ENCODE data around the gene MCEMP1. TPM values are rescaled to one million over a fixed set of nuclear protein-coding genes. Genes with fewer than 3 reads are reported as not detected.
A peak's percentile ranks its signal among the peaks of the same experiment; 100 is the strongest.

Gene MCEMP1
- total and polyA plus RNA-seq, 7 donors, result 0.18 to 0.54 (median 0.28) TPM; not detected in 1

DNA sequence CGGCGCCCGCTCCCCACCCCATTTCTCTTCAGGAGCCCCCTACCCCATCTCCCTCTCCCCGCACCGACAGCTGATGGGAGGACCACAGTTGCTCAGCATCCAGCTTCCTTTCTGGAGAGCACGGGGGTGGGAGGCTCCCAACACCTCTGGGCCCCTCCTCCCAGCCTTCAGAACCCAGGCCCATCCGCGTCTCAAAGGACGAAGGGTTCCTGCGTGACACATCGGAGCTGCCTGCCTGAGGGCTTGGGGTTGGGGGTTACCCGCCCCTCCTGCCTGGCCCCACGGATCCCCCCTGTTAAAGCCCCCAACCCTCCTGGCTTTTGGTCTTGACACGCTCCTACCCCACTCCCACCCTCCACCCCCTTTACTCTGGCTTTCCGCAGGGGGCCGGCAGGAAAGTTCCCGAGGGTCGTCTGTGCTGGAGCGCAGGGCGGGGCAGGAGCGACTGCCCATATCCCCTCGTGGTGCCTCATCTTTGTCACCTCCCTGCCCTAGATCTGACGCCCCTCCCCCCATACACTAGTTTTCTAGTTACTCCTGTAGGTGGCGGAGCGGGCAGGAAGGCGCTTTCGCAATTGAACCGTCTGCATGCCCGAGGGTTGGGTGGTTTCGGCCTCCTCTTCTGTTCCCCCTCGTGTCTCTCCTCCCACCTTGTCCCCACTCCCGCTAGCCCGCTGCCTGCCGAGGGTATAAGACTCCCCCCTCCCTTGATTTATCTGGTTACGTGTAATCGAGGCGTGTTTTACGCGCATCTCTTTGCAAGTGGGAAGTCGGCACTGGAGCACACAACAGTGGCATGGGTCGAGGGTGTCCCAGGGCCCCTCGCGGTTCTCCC, 4.7 kb downstream of the MCEMP1 start:
- TF ChIP-seq, protein P1, sequence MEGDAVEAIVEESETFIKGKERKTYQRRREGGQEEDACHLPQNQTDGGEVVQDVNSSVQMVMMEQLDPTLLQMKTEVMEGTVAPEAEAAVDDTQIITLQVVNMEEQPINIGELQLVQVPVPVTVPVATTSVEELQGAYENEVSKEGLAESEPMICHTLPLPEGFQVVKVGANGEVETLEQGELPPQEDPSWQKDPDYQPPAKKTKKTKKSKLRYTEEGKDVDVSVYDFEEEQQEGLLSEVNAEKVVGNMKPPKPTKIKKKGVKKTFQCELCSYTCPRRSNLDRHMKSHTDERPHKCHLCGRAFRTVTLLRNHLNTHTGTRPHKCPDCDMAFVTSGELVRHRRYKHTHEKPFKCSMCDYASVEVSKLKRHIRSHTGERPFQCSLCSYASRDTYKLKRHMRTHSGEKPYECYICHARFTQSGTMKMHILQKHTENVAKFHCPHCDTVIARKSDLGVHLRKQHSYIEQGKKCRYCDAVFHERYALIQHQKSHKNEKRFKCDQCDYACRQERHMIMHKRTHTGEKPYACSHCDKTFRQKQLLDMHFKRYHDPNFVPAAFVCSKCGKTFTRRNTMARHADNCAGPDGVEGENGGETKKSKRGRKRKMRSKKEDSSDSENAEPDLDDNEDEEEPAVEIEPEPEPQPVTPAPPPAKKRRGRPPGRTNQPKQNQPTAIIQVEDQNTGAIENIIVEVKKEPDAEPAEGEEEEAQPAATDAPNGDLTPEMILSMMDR (IDR thresholded peaks at IDR 0.05), result peak; percentile 44
- DNase-seq (peak; percentile 77 to 89), ATAC-seq (peak; percentile 69 to 84 (median 78))
- intact Hi-C loops (cut with DNase I), result loop anchor here (1.0 to 5.0 kb wide), 4 partner anchors 31 to 324 kb away; no protein-coding TSS in a partner anchor
- 3 to 7% (median 6%) methylated on average over 41 to 43 of the region's 43 CpGs for WGBS, 3 donors
- peaks cover 0 to 23% of the 10 kb centered on the region in 2 donors for H3K36me3 ChIP-seq (ENCODE audit: insufficient read depth in 1 of 2, low read depth in 1 of 2)
- peak overlapping the region; percentile 93 for H3K27ac ChIP-seq
- no peaks in the 10 kb centered on the region for H3K9me3 ChIP-seq
- H3K4me1 ChIP-seq, result no peaks in the 10 kb centered on the region
- H3K4me3 ChIP-seq, result peak overlapping the region; percentile 100
- peaks cover 0 to 3% (median 0%) of the 10 kb centered on the region in 3 donors for H3K27me3 ChIP-seq (ENCODE audit: insufficient read depth in 3 of 3, low read length in 2 of 3)

DNA sequence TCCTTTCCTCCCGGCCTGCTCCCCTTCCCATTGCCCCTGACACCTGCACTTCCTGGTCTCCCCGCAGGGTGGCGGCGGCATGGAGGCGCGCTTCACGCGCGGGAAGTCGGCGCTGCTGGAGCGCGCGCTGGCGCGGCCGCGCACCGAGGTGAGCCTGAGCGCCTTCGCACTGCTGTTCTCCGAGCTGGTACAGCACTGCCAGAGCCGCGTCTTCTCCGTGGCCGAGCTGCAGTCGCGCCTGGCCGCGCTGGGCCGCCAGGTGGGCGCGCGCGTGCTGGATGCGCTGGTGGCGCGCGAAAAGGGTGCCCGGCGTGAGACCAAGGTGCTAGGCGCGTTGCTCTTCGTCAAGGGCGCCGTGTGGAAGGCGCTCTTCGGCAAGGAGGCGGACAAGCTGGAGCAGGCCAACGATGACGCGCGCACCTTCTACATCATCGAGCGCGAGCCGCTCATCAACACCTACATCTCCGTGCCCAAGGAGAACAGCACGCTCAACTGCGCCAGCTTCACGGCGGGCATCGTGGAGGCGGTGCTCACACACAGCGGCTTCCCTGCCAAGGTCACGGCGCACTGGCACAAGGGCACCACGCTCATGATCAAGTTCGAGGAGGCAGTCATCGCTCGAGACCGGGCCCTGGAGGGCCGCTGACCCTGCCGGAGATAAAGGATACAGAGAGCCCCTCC, 5.4 kb downstream of the MCEMP1 start:
- WGBS, 3 donors, result 72 to 80% (median 75%) methylated on average over 73 to 74 of the region's 74 CpGs
- Histone ChIP-seq H3K27me3 (ENCODE audit: insufficient read depth in 3 of 3, low read length in 2 of 3) (no peaks in the 10 kb centered on the region), H3K4me1 (no peaks in the 10 kb centered on the region), H3K4me3 (peak overlapping the region; percentile 100), H3K9me3 (no peaks in the 10 kb centered on the region), H3K36me3 (ENCODE audit: insufficient read depth in 1 of 2, low read depth in 1 of 2) (peaks cover 0 to 23% of the 10 kb centered on the region in 2 donors), H3K27ac (no peak overlapping the region)
- TF ChIP-seq, protein P1 (IDR thresholded peaks at IDR 0.05), result no peak
- DNase-seq (no peak), ATAC-seq (no peak)
- intact Hi-C loops (cut with DNase I), result loop anchor here in 1 of 2 donors (5.0 kb wide), 1 partner anchor 325 kb away; no protein-coding TSS in a partner anchor

DNA sequence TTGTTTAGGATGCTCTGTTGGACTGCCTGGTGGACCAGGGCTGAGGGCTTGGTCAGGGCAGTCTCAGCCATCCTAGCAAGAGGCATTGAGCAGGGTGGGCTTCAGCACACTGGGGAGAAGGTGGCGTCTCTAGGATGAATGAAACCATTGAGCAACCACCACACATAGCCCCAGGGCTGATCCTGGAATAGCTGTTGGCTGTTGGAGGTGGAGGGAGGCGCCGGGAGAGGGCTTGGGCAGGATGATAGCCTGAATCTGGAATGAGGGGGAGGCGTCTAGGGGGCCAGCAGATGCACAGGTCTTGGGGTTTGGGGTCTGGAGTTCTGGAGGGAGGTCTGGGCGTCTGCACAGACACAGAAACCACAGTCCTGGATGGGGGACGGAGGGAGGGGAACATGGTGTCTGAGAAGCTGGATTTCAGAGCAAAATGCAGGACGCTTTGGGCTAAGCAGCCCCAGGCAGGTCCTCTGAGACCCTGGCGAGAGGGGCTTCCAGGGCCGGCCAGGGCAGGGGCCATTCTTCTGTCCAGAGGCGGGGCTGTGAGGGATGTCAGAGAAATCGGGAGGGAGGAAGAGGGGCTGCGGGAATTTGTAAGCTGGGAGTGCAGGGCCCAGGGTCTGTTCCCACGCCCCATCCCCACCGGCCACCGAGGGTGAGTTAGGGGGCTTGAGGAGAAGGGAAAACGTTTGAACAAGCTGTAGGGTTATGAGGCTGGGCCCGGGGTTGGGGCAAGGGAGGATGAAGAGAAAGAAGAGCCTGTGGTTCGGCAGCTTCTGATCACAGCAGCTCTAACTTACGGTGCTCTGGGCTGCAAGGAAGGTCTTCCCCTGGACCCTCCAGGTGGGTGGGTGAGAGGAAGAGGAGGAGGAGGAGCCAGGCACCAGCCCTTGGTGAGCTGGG, 8.9 kb downstream of the MCEMP1 start:
- no peaks in the 10 kb centered on the region for H3K4me1 ChIP-seq
- intact Hi-C loops (cut with DNase I), result no loop called here
- no peak for DNase-seq
- TF ChIP-seq, protein P1 (IDR thresholded peaks at IDR 0.05), result no peak
- peaks cover 0 to 6% (median 0%) of the 10 kb centered on the region in 3 donors for H3K27me3 ChIP-seq (ENCODE audit: insufficient read depth in 3 of 3, low read length in 2 of 3)
- H3K27ac ChIP-seq, result no peak overlapping the region
- no peak for ATAC-seq
- H3K9me3 ChIP-seq, result no peaks in the 10 kb centered on the region
- WGBS, 3 donors, result 33 to 38% (median 34%) methylated on average over 18 to 19 of the region's 19 CpGs
- H3K4me3 ChIP-seq, result no peak overlapping the region
- H3K36me3 ChIP-seq (ENCODE audit: insufficient read depth in 1 of 2, low read depth in 1 of 2), result peaks cover 0 to 23% of the 10 kb centered on the region in 2 donors

DNA sequence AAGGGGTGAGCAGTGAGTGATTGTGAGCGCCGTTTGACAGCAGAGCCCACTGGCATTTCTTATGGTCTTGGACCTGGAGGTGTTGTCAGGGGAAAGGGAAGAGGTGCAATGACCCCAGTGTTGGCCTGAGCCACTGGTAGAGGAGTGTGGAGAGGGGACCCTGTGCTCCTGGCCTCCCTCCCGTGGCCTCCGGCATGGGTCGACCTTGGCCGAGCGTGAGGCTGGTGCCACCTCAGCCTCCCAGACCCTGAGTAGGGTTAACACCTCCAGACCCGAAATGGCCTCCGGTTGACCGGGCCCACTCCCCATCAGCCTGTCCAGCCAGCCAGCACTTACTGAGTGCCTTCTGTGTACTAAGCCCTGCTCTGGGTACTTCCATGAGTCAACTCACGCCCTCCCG, 10.3 kb downstream of the MCEMP1 start:
- peaks cover 0 to 6% (median 3%) of the 10 kb centered on the region in 3 donors for H3K27me3 ChIP-seq (ENCODE audit: insufficient read depth in 3 of 3, low read length in 2 of 3)
- no peak overlapping the region for H3K4me3 ChIP-seq
- DNase-seq, result no peak
- H3K36me3 ChIP-seq (ENCODE audit: insufficient read depth in 1 of 2, low read depth in 1 of 2), result peaks cover 0 to 23% of the 10 kb centered on the region in 2 donors
- H3K27ac ChIP-seq, result no peak overlapping the region
- no peak for ATAC-seq
- intact Hi-C loops (cut with DNase I), result no loop called here
- no peaks in the 10 kb centered on the region for H3K9me3 ChIP-seq
- no peaks in the 10 kb centered on the region for H3K4me1 ChIP-seq
- TF ChIP-seq, protein P1 (IDR thresholded peaks at IDR 0.05), result no peak
- 75 to 82% (median 76%) methylated on average over 12 of the region's 12 CpGs for WGBS, 3 donors

Measured in psoas muscle (tissue), 8 donors.